CD14-positive monocyte (primary cell): ENCODE results near the gene GPSM1. TPM values are rescaled to one million over a fixed set of nuclear protein-coding genes. Genes with fewer than 3 reads are reported as not detected.

Experiments
- DNase-seq, 3 donors: peaks; one replicate each; pipeline ENCODE4 v3.0.0-alpha.2; 2011 to 2022
- H2AFZ ChIP-seq: 2 replicates; pipeline ENCODE4 v1.6.0; 2012; ENCODE audit warnings: mild to moderate bottlenecking, low read depth, low read length, inconsistent platforms; ENCODE audit not compliant: insufficient read depth, poor library complexity, severe bottlenecking
- H3K27ac ChIP-seq, 2 donors: 1 replicate in 1 of 2; 2 replicates in 1 of 2; pipeline ENCODE4 v1.5.1; 2012 to 2013; ENCODE audit warnings: low read length in 2 of 2, control low read depth in 1 of 2, inconsistent platforms in 1 of 2, low read depth in 1 of 2, mild to moderate bottlenecking in 1 of 2
- H3K27me3 ChIP-seq, 2 donors: one replicate each; pipeline versions ENCODE4 v1.6.0 to v1.6.1; 2011 to 2013; ENCODE audit warnings: low read length in 2 of 2; ENCODE audit not compliant: control insufficient read depth in 2 of 2, insufficient read depth in 2 of 2
- H3K36me3 ChIP-seq, 2 donors: replicated peaks in 1 of 2; 1 replicate in 1 of 2; 2 replicates in 1 of 2; pipeline versions ENCODE4 v1.5.1 to v1.6.1; 2012 to 2013; ENCODE audit warnings: low read length in 2 of 2, control low read depth in 1 of 2, inconsistent platforms in 1 of 2, mild to moderate bottlenecking in 1 of 2; ENCODE audit not compliant: insufficient read depth in 2 of 2, control insufficient read depth in 1 of 2
- H3K4me1 ChIP-seq, 2 donors: 1 replicate in 1 of 2; 2 replicates in 1 of 2; pipeline versions ENCODE4 v1.5.1 to v1.6.1; 2012 to 2013; ENCODE audit warnings: low read length in 2 of 2, control low read depth in 1 of 2, inconsistent platforms in 1 of 2, mild to moderate bottlenecking in 1 of 2, moderate library complexity in 1 of 2; ENCODE audit not compliant: insufficient read depth in 2 of 2, control insufficient read depth in 1 of 2
- H3K4me2 ChIP-seq: replicated peaks from 2 replicates; pipeline ENCODE3; 2012; ENCODE audit warnings: low read length, moderate library complexity, mild to moderate bottlenecking; ENCODE audit not compliant: poor library complexity, severe bottlenecking; ENCODE audit errors: extremely low read depth
- H3K4me3 ChIP-seq, 3 experiments: fragments of 200-600 bp in 1 of 3; sonication (generic) in 1 of 3; replicated peaks in 1 of 3; 1 replicate in 2 of 3; 2 replicates in 1 of 3; pipeline ENCODE4 v1.5.1; 2011 to 2013; ENCODE audit warnings: low read length in 3 of 3, mild to moderate bottlenecking in 3 of 3, control low read depth in 2 of 3, low read depth in 2 of 3, inconsistent platforms in 1 of 3, moderate library complexity in 1 of 3
- H3K79me2 ChIP-seq: 2 replicates; pipeline ENCODE4 v1.6.0; 2012; ENCODE audit warnings: mild to moderate bottlenecking, control low read depth, inconsistent platforms, low read length, moderate library complexity; ENCODE audit not compliant: insufficient read depth
- H3K9ac ChIP-seq: 2 replicates; pipeline ENCODE4 v1.6.0; 2017; ENCODE audit warnings: low read length, mild to moderate bottlenecking; ENCODE audit not compliant: insufficient read depth, poor library complexity, severe bottlenecking
- H3K9me3 ChIP-seq, 2 donors: replicated peaks in 1 of 2; 1 replicate in 1 of 2; 2 replicates in 1 of 2; pipeline versions ENCODE4 v1.5.1 to v1.6.1; 2012 to 2013; ENCODE audit warnings: low read length in 2 of 2, control low read depth in 1 of 2; ENCODE audit not compliant: control insufficient read depth in 1 of 2, insufficient read depth in 1 of 2
- H4K20me1 ChIP-seq: 2 replicates; pipeline ENCODE4 v1.6.0; 2012; ENCODE audit warnings: mild to moderate bottlenecking, low read length, control low read depth, moderate library complexity; ENCODE audit not compliant: insufficient read depth
- H3K27ac Mint-ChIP-seq, 7 donors: one replicate each; pipeline ENCODE4 v1.8.0; 2020; ENCODE audit warnings: mild to moderate bottlenecking in 7 of 7, mixed read lengths in 7 of 7, moderate library complexity in 6 of 7, inconsistent platforms in 2 of 7
- H3K27me3 Mint-ChIP-seq, 3 donors: one replicate each; pipeline ENCODE4 v1.8.0; 2021 to 2022; ENCODE audit warnings: low read depth in 3 of 3, mild to moderate bottlenecking in 3 of 3, mixed read lengths in 3 of 3, moderate library complexity in 3 of 3, inconsistent platforms in 1 of 3
- H3K36me3 Mint-ChIP-seq, 2 donors: one replicate each; pipeline ENCODE4 v1.8.0; 2020; ENCODE audit warnings: mixed read lengths in 2 of 2, inconsistent platforms in 1 of 2, mild to moderate bottlenecking in 1 of 2
- H3K4me1 Mint-ChIP-seq: one replicate; pipeline ENCODE4 v1.8.0; 2020; ENCODE audit warnings: mild to moderate bottlenecking, mixed read lengths
- H3K4me3 Mint-ChIP-seq, 2 donors: one replicate each; pipeline ENCODE4 v1.8.0; 2020; ENCODE audit warnings: mild to moderate bottlenecking in 2 of 2, mixed read lengths in 2 of 2, moderate library complexity in 1 of 2
- H3K9me3 Mint-ChIP-seq, 7 donors: one replicate each; pipeline ENCODE4 v1.8.0; 2020 to 2022; ENCODE audit warnings: mixed read lengths in 7 of 7, mild to moderate bottlenecking in 6 of 7, moderate library complexity in 6 of 7, inconsistent platforms in 2 of 7
- WGBS: methylation state at CpG from one replicate; pipeline ENCODE4 v1.1.5; 2013; ENCODE audit warnings: missing lambda C conversion rate; ENCODE audit not compliant: insufficient coverage; 5-methylcytosine and 5-hydroxymethylcytosine counted together
- intact Hi-C, 2 donors: fragments of 100-400 bp; cut with micrococcal nuclease; formaldehyde crosslinking; loops; one replicate each; pipeline versions ENCODE4 v1.15.0 to v1.15.1; 2023
- polyA plus RNA-seq, 3 donors: library from polyadenylated mRNA; depleted of rRNA in 1 of 3; unstranded in 2 of 3; stranded (reverse) in 1 of 3; fragments of 300-500 nt in 2 of 3; fragments of >200 nt in 1 of 3; fragmentation: Illumina TruSeq in 2 of 3; gene quantifications; 1 replicate in 2 of 3; 2 replicates in 1 of 3; pipeline ENCODE4 v1.2.3, GENCODE V29; 2012 to 2021
- TF ChIP-seq, protein P1 (sequence below): fragments of 200-600 bp; IDR thresholded peaks from one replicate; pipeline ENCODE4 v1.8.0; 2022; ENCODE audit warnings: antibody characterized with exemption, mild to moderate bottlenecking

GPSM1 gene
- polyA plus RNA-seq, 3 donors, result 0.67 to 3.1 (median 0.73) TPM

DNA sequence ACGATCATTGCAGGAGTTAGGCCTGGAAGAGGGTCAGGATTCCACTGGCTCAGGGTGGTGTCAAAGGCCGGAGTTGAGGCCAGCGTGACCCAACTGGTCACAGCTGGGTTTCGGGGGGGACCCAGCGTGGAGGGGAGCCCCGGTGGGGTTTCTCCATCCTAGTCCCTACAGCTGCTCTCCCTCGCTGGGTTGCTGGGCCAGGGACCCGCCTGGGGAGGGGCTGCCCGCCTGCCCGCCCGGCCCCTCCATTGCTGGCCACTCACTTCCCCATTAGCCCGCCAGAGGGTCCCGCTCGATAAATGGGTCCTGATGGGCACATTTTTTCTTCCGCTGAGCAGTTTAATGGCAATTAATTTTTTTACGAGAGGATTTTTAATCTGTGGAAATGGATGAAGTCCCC, 32.3 kb upstream of the GPSM1 start:
- H3K4me1 Mint-ChIP-seq, result no peaks in the 10 kb centered on the region
- no peaks in the 10 kb centered on the region for H3K27me3 ChIP-seq
- no peaks in the 10 kb centered on the region for H3K36me3 Mint-ChIP-seq
- no peak overlapping the region for H3K27ac ChIP-seq
- WGBS, result 96% methylated on average over 12 of the region's 16 CpGs
- intact Hi-C loops, result no loop called here
- TF ChIP-seq, protein P1, sequence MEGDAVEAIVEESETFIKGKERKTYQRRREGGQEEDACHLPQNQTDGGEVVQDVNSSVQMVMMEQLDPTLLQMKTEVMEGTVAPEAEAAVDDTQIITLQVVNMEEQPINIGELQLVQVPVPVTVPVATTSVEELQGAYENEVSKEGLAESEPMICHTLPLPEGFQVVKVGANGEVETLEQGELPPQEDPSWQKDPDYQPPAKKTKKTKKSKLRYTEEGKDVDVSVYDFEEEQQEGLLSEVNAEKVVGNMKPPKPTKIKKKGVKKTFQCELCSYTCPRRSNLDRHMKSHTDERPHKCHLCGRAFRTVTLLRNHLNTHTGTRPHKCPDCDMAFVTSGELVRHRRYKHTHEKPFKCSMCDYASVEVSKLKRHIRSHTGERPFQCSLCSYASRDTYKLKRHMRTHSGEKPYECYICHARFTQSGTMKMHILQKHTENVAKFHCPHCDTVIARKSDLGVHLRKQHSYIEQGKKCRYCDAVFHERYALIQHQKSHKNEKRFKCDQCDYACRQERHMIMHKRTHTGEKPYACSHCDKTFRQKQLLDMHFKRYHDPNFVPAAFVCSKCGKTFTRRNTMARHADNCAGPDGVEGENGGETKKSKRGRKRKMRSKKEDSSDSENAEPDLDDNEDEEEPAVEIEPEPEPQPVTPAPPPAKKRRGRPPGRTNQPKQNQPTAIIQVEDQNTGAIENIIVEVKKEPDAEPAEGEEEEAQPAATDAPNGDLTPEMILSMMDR, result no peak
- H3K9me3 Mint-ChIP-seq, result peaks cover 0 to 2% (median 0%) of the 10 kb centered on the region in 7 donors
- no peak overlapping the region for H3K4me2 ChIP-seq
- H3K79me2 ChIP-seq, result no peaks in the 10 kb centered on the region
- H3K9ac ChIP-seq, result no peak overlapping the region
- H4K20me1 ChIP-seq, result no peaks in the 10 kb centered on the region
- peaks cover 0 to 6% of the 10 kb centered on the region in 2 donors for H3K9me3 ChIP-seq
- H3K4me3 Mint-ChIP-seq, result no peak overlapping the region
- no peak overlapping the region for H3K27ac Mint-ChIP-seq
- no peaks in the 10 kb centered on the region for H3K36me3 ChIP-seq
- DNase-seq, result no peak
- no peak overlapping the region for H3K4me3 ChIP-seq
- H3K27me3 Mint-ChIP-seq, result peaks cover 0 to 4% (median 3%) of the 10 kb centered on the region in 3 donors
- no peaks in the 10 kb centered on the region for H3K4me1 ChIP-seq
- H2AFZ ChIP-seq, result no peak overlapping the region

DNA sequence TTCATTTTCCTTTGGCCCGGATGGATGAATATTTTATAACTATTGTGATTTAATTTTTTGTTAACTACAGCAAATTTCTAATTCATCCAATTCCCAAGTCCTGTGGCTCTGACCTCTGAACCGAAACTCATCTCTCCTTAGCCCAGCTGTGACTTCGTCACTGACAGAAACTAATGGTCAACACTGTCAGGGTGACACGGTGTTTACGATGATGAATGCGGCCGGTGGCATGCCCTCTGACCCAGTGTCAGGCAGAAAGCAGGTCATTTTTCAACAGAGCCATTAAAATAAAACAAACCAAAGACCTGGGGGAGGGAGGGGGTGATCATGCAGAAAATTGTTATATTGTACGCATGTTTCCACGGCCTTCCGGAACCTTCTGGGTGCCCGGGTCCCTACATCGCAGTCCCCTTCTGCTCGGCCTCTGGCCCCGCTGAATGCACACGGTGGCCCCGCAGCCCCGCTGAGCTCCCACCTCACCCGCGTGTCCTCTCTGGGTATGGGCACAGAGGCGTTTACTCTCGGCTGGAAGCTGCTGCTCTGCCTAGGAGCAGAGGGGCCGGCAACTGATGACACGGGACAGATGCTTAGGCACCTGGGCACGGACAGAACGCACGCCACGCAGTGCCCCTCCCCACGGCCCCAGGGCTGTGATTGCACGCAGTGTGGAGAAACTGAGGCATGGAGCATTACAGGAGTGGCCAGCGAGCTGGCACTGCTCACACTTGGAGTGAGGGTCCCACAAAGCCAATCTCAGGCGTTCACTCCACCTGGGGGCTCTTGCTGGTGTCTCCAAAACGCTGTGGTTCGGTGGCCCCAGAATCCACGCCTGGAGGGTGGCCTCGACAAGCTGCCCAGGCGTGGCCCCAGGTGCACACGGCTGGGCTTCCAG, 31.6 kb upstream of the GPSM1 start:
- H3K4me1 Mint-ChIP-seq, result no peaks in the 10 kb centered on the region
- Histone ChIP-seq H3K36me3 (no peaks in the 10 kb centered on the region), H3K9ac (no peak overlapping the region), H4K20me1 (no peaks in the 10 kb centered on the region), H3K27me3 (no peaks in the 10 kb centered on the region), H3K79me2 (no peaks in the 10 kb centered on the region), H2AFZ (no peak overlapping the region), H3K4me3 (no peak overlapping the region), H3K4me1 (no peaks in the 10 kb centered on the region), H3K9me3 (peaks cover 0 to 6% of the 10 kb centered on the region in 2 donors), H3K4me2 (no peak overlapping the region), H3K27ac (no peak overlapping the region)
- intact Hi-C loops, result no loop called here
- peaks cover 0 to 2% (median 0%) of the 10 kb centered on the region in 7 donors for H3K9me3 Mint-ChIP-seq
- peaks cover 0 to 4% (median 3%) of the 10 kb centered on the region in 3 donors for H3K27me3 Mint-ChIP-seq
- 95% methylated on average over 36 of the region's 37 CpGs for WGBS
- H3K4me3 Mint-ChIP-seq, result no peak overlapping the region
- no peak overlapping the region for H3K27ac Mint-ChIP-seq
- no peak for DNase-seq
- H3K36me3 Mint-ChIP-seq, result no peaks in the 10 kb centered on the region
- TF ChIP-seq, protein P1, result no peak
